ENCODE results near the gene DOCK3. TPM values are rescaled to one million over a fixed set of nuclear protein-coding genes. Genes with fewer than 3 reads are reported as not detected.

DOCK3 gene
- total and polyA plus RNA-seq, 2 donors (not counting 3 experiments of a cell fraction or from before 2014, with no cell fraction given): 0.08 to 0.13 TPM

- no peak overlapping the region for H3K9ac ChIP-seq (replicated peaks; ENCODE audit: extremely low read depth, insufficient read depth, low read length)
- ChIA-PET POLR2A (no interaction called here), CTCF (interaction anchor here (1.0 kb wide), 1 partner anchor 9 kb away, joined by 3 read pairs; no protein-coding TSS in a partner anchor)
- H3K79me2 ChIP-seq (ENCODE audit: control insufficient read depth, insufficient read depth, low read length): no peaks in the 10 kb centered on the region
- no peaks in the 10 kb centered on the region for H3K9me3 ChIP-seq (replicated peaks; ENCODE audit: control insufficient read depth, insufficient read depth, low read length)
- H3K4me1 ChIP-seq (ENCODE audit: control insufficient read depth, extremely low read depth, insufficient read depth, low read length): no peaks in the 10 kb centered on the region
- FAIRE-seq (no peak), DNase-seq (ENCODE audit: low read depth, low spot score) (no peak)
- intact Hi-C loops (cut with micrococcal nuclease) (no loop called here), dilution Hi-C loops (cut with MboI; ENCODE audit: extremely low pct_ligation_motif_present, low sequenced_read_pairs) (no loop called here)
- no peak overlapping the region for H3K27ac ChIP-seq (ENCODE audit: insufficient read depth, low read depth, low read length)
- no peaks in the 10 kb centered on the region for H4K20me1 ChIP-seq (replicated peaks; ENCODE audit: control insufficient read depth, extremely low read depth, insufficient read depth, low read length)
- TF ChIP-seq POLR2AphosphoS5 (IDR thresholded peaks at IDR 0.05; ENCODE audit: insufficient read depth, low read depth, low read length) (no peak), MYC (IDR thresholded peaks at IDR 0.05; ENCODE audit: low read depth, low read length) (no peak), GATA2 (IDR thresholded peaks at IDR 0.05; ENCODE audit: insufficient read depth, insufficient read length, low read depth, low read length) (no peak), EZH2 (IDR thresholded peaks at IDR 0.05; ENCODE audit: borderline replicate concordance, low read depth, low read length, severe bottlenecking) (no peak), CTCF (IDR thresholded peaks at IDR 0.05; ENCODE audit: extremely low read depth in 1 of 2, insufficient read depth in 1 of 2, low read depth in 1 of 2, low read length in 2 of 2) (no peak), FOS (IDR thresholded peaks at IDR 0.05; ENCODE audit: borderline replicate concordance, insufficient read depth, low read length) (no peak), JUN (IDR thresholded peaks at IDR 0.05; ENCODE audit: borderline replicate concordance, insufficient read depth, insufficient read length, low read depth) (no peak), MAX (IDR thresholded peaks at IDR 0.05; ENCODE audit: insufficient read depth, insufficient read length) (no peak), POLR2A (IDR thresholded peaks at IDR 0.05; ENCODE audit: low read depth, low read length) (no peak)
- no peaks in the 10 kb centered on the region for H3K27me3 ChIP-seq (ENCODE audit: control insufficient read depth in 2 of 2, insufficient read depth in 2 of 2, low read length in 2 of 2)
- BruUV-seq (replicated peaks): no TSS peak
- no peak overlapping the region for H2AFZ ChIP-seq (ENCODE audit: low read depth, low read length)
- no peak overlapping the region for H3K4me3 ChIP-seq (replicated peaks in 1 of 3; ENCODE audit: insufficient read depth in 1 of 3, low read depth in 1 of 3, low read length in 3 of 3)
- H3K4me2 ChIP-seq (ENCODE audit: insufficient read depth, low read length): no peak overlapping the region
- H3K36me3 ChIP-seq (ENCODE audit: control insufficient read depth in 2 of 2, extremely low read depth in 1 of 2, insufficient read depth in 2 of 2, low read length in 2 of 2): no peaks in the 10 kb centered on the region
- H3K9me1 ChIP-seq (replicated peaks; ENCODE audit: control insufficient read depth, extremely low read depth, insufficient read depth, low read length): no peaks in the 10 kb centered on the region
These were observed 132.1 kb downstream of the DOCK3 start for GRCh38 chr3:50806806-50807205.

Data from endothelial cell of umbilical vein (primary cell).